Measurements from ENCODE around the gene CSTF1.

The CSTF1 gene

GRCh38 chr20:56423886-56424285 is 31.4 kb downstream of the CSTF1 start:
- FAIRE-seq (no peak), DNase-seq (ENCODE audit: extremely low spot score, insufficient read length, low read depth) (no peak)

DNA sequence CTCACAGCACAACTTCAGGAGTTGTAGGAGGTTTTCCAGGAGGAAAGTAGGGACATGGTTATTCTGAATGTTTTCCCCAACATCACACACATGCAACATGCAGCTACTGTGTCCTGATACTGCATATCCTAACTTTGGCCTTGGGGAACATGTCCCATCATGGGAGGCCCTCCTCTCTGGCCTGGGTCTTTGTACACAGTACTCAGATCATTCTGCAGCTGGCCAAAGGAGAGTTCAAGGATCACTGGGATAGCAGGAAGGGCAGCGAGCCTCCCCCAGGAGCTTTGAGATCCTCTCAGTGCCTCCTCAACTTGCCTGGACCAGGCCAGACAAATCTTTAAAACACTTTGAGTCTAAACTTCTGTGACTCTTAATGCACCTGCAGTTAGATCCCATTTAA is 32.5 kb downstream of the CSTF1 start:
- FAIRE-seq, result no peak
- no peak for DNase-seq (ENCODE audit: extremely low spot score, insufficient read length, low read depth)

- FAIRE-seq, result no peak
- no peak for DNase-seq (ENCODE audit: extremely low spot score, insufficient read length, low read depth)
Observed at GRCh38 chr20:56426026-56426425, 33.6 kb downstream of the CSTF1 start.

DNA sequence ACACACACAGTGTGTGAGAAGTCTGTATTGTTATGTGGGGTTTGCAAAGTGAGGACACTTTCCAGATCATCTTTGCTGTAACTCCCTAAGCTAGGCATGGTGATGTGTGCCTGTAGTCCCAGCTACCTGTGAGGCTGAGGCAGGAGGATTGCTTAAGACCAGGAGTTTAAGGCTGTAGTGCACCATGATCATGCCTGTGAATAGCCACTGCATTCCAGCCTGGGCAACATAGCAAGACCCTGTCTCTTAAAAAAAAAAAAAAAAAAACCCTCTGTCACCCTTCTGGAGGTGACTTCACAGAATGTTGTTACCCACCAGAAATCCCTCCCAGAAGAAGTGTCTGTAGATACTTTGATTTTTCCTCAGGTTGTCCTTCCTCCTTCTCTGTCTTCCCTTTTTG is 34.5 kb downstream of the CSTF1 start:
- FAIRE-seq (no peak), DNase-seq (ENCODE audit: extremely low spot score, insufficient read length, low read depth) (no peak)

GRCh38 chr20:56427797-56428196 is 35.4 kb downstream of the CSTF1 start:
- DNase-seq (ENCODE audit: extremely low spot score, insufficient read length, low read depth) (no peak), FAIRE-seq (no peak)

GRCh38 chr20:56428410-56428809 is 36.0 kb downstream of the CSTF1 start:
- FAIRE-seq (no peak), DNase-seq (ENCODE audit: extremely low spot score, insufficient read length, low read depth) (no peak)

- DNase-seq (ENCODE audit: extremely low spot score, insufficient read length, low read depth), result no peak
- no peak for FAIRE-seq
Observed at GRCh38 chr20:56428881-56429280, 36.4 kb downstream of the CSTF1 start.

DNA sequence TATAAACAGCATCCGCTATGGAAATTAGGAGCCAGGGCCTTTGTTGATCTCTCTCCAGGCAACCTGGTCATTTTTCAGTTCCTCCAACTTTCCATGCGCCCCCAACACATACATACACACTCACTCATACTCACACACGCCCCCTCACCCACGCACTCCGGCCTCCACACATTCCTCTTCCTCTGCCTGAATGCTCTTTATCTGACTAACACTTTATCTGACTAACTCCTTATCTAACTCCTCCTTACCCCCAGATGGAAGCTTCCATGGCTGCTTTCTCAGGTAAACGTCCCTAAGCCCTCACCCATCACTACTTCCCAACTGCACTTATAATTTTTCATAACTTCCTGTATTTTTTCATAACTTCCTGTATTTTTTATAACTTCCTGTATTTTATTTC is 37.1 kb downstream of the CSTF1 start:
- DNase-seq (ENCODE audit: extremely low spot score, insufficient read length, low read depth) (no peak), FAIRE-seq (no peak)

DNA sequence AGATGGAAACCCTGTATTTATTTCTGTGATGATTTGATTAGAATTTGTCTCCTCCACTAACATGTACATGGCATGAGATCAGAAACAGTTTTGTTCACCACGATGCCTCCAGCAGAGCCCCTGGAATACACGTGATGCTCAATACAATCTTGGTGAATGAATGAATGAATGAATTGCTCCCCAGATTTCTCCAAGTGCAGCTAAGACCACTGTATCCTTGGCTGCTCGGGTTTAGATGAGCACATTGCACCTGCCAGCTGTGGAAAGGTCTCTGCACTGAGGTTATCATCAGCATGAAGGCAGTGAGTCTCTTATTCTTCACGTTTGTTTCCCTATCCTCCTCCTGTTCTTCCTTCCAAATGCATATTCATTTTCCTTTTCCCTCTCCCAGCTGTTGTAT is 37.5 kb downstream of the CSTF1 start:
- FAIRE-seq, result no peak

GRCh38 chr20:56430461-56430860 is 38.0 kb downstream of the CSTF1 start:
- FAIRE-seq, result no peak
- DNase-seq (ENCODE audit: extremely low spot score, insufficient read length, low read depth), result no peak

More for the DNA sequence above, 37.5 kb downstream of the CSTF1 start:
- DNase-seq (ENCODE audit: extremely low spot score, insufficient read length, low read depth), result no peak

DNA sequence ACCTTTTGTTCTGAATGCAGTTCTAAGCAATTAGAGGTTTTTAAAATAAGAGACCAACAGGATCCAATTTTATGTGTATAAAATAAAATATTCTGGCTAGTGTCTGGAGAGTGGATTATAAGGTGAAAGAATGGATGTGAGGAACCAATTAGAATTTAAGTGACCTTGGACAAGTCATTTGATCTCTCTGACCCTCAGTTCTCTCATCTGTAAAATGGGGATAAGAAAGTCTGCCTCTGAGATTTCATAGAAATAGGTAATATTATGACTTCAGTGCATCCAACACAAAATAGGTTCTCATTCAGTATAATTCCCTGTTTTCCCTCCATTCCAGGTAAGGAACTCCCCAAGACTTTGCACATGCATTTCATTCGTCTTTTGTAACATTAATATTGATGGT is 38.5 kb downstream of the CSTF1 start:
- FAIRE-seq, result no peak
- no peak for DNase-seq (ENCODE audit: extremely low spot score, insufficient read length, low read depth)

DNA sequence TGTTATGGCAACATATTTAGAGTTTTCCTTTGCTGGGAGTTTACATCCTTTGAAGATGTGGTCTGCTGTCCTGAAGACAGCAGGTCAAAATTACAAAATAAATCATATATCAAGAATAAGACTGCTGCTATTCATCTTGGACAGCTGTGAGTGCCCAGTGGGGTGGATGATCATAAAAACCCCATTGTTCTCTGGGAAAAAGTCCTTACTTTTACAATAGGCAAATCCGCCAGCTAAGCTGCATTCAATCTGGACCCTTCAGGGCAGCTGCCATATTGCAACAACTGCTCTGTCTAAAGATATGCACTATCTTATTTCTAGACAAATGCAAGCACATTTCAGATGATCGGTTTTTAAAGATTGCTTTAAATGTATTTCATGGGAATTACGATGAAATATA is 39.0 kb downstream of the CSTF1 start:
- DNase-seq (ENCODE audit: extremely low spot score, insufficient read length, low read depth), result no peak
- no peak for FAIRE-seq

DNA sequence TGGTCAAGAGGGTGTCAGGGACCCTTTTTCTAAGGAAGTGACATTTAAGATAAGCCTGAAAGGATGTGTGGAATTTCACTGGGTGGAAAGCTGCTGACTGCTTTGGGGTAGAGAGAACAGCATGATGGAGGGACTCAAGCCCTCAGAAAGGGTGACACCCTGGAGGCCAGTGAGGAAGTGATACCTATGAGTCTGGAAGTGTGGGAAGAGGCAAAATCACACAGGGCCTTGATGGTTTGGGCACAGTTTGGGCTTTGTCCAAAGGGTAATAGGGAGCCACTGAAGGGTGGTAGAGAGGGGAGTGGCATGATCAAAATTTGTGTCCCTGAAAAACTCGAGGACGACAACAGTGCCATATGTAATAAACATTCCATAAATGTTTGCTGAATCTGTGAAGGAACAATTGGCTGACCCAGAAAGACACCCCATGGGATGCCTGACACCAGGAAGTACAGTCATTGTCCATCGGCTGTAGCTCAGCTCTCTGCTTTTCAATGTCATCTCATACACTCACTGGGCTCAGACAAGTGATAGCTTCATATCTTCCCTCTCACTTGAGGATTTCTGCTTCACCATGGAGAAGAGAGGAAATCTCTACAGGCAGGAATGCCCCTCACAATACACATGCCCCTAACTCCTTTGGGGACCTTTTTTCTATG is 40.9 kb downstream of the CSTF1 start:
- DNase-seq (ENCODE audit: extremely low spot score, insufficient read length, low read depth), result no peak
- FAIRE-seq, result no peak

- FAIRE-seq, result no peak
- DNase-seq (ENCODE audit: extremely low spot score, insufficient read length, low read depth), result no peak
Observed at GRCh38 chr20:56433880-56434255, 41.4 kb downstream of the CSTF1 start.

DNA sequence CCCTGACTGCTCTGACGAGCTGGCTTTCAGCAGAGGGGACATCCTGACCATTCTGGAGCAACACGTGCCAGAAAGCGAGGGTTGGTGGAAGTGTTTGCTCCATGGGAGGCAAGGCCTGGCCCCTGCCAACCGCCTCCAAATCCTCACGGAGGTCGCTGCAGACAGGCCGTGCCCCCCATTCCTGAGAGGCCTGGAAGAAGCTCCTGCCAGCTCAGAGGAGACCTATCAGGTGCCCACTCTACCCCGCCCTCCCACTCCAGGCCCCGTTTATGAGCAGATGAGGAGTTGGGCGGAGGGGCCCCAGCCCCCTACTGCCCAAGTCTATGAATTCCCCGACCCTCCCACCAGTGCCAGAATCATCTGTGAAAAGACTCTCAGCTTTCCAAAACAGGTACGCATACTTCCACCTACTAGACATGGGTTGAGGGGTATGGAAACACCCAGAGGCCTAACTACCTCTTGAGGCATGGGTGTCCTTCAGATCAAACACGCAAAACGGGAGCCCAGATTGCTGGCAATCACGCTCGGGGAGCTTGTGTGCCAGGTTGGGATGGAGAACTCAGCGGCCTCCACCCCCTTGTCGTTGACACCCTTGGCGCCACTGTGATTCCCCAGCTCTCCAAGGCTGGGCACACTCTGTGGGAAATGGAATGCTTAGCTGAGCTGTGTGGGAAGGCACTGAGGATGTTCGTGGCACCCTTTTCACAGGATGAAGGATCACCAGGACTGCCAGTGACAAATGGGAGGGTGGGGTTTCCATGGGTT is 44.9 kb downstream of the CSTF1 start:
- FAIRE-seq, result no peak
- DNase-seq (ENCODE audit: extremely low spot score, insufficient read length, low read depth), result no peak

- no peak for FAIRE-seq
Observed at GRCh38 chr20:56438284-56438683, 45.8 kb downstream of the CSTF1 start.

DNA sequence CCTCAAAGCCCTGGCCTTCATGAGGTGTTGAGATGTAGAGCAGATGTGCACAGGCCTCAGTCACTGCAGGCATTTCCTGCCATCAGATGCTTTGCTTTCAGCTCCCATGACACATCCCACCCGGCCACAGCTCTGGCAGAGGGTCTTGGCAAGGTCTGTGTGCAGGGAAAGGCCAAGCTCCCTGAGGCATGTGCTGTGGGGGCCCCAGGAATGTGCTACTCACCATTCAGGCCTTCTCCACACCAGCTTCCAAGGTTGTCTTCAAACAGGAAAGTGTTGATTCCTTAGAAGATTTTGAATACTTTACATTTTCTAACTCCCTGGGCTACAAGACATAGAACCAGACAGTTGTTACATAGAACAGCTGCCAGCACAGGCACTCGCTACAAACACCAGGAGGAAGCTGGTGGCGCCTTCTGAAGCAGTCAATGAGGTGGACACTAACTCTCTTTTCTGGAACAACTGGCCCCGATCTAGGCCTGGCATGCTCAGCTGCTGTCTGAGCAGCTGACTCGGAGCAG is 47.4 kb downstream of the CSTF1 start:
- DNase-seq (ENCODE audit: extremely low spot score, insufficient read length, low read depth) (no peak), FAIRE-seq (no peak)

More at GRCh38 chr20:56438284-56438683, 45.8 kb downstream of the CSTF1 start:
- no peak for DNase-seq (ENCODE audit: extremely low spot score, insufficient read length, low read depth)

- peak; percentile 81 for FAIRE-seq
- peak; percentile 28 for DNase-seq (ENCODE audit: extremely low spot score, insufficient read length, low read depth)
Observed at GRCh38 chr20:56440346-56441007, 48.0 kb downstream of the CSTF1 start.

DNA sequence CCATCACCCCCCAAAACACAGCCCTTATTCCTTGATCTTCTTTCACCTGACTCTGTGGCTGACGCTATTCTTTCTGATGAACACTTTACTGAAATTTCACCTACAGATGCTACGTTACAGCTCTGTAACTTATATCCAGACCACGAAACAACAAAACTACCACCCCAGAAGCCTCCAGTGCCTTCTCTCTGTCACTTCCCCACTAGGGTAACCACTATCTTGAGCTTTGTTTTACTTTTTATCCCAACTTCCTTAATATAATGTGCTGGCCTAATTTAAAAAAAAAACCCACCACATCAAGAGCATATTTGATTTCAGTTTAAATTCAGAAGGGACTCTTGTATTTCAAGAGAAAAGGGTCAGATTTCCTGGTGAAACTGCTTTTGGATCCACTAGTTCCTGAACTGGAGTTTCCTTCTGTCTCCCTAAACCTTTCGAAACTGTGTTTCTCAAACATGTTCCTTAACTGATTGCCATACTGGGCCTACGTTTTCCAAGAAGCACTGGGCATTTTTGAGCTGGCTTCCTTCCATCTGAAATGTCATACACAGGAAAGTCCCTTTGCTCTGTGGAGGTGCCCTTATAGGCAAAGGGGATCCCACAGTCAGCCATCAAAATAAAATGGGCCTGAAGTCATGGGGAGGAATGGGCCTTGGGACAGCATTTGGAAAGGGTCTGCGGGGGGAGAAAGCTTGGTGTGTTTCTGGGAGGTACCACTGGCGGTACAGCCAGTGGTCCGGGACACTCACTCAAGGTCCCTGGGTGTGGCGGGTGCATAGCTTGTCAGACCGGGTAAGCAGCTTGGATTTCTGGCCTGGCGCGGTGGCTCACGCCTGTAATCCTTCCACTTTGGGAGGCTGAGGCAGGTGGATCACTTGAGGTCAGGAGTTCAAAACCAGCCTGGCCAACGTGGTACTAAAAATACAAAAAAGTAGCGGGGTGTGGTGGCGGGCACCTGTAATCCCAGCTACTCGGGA is 50.2 kb downstream of the CSTF1 start:
- FAIRE-seq, result no peak
- DNase-seq (ENCODE audit: extremely low spot score, insufficient read length, low read depth), result no peak

Measured in GM18507 (cell line).